Muscle of back (tissue), 11 donors: ENCODE results near the gene C1QTNF12. TPM values are rescaled to one million over a fixed set of nuclear protein-coding genes. Genes with fewer than 3 reads are reported as not detected.
"Not testable (repeated sequence)": the region's sequence is repeated elsewhere in the genome, so short reads cannot be mapped to it uniquely, and the experiment has no call there.

Experiments used
- DNase-seq, 3 donors: peaks; one replicate each; pipeline versions ENCODE4 v3.0.0 to v3.0.0-alpha.2; 2013
- polyA plus RNA-seq, 10 donors: library from polyadenylated mRNA; unstranded; fragments of 120-200 nt; gene quantifications; one replicate each; pipeline ENCODE4 v1.2.1, GENCODE V29; 2013; ENCODE audit not compliant: insufficient read length in 10 of 10

C1QTNF12 gene
- polyA plus RNA-seq, 10 donors: 1.0 to 6.7 (median 2.7) TPM

DNA sequence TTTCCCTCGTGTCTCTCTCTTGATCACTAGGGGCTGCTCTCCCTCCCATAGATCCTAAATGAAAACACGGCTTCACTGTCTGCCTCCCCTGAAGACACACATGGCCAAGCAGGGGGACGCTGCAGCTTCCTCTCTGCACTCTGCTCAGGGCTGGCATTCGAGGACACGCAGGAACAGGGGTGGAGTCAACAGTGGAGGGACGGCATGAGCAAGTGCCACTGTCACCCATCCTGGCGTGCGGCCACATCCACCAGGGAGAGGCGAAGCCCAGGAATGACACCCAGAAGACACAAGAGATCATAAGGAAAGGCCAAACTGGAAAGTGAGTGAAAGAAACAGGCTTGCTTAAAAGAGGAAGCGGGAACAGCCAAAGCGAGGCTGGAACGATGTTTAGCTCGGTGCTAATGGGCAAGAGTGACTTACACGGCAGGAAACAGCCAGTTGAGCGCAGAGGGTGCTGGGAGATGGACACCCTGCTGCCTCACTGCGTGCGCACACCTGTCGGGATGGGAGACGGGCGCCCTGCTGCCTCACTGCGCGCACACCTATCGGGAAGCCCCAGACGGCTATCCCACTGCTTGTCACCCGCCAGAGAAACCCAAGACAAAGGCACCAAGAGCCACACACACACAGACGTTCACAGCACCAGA lies 13.6 kb upstream of the C1QTNF12 start:
- DNase-seq: no peak

DNA sequence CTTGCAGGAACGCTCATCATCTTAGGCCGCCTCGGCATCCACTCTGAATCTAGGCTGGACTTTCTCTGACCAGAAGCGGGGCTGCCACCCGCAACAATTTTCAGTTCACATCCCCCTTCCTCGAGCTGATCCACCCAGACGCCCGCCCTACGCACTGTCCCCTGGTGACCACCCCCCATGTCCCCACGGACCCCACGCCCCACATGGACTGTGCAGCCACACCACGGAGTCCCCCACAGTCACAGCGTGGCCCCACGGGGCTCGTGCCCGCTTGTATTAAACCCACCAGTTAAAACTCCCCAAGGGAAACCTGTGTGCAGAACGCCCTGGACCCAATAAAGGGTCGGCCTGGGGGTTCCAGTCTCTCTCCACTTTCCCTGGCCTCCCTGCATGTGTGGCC lies 13.0 kb upstream of the C1QTNF12 start:
- no peak for DNase-seq

DNA sequence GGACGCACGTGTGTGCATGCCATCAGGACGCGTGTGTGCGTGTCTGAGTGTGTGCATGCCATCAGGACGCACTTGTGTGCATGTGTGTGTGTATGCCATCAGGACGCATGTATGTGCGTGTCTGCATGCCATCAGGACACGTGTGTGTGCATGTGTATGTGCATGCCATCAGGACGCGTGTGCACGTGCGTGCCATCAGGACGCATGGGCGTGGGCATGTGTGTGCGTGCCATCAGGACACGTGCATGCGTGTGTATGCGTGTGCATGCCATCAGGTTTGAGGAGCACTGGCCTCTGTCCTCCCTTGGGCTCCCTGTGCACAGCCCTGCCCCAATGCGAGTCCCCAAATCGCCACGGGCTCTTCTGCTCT lies 12.6 kb upstream of the C1QTNF12 start:
- no peak for DNase-seq

DNA sequence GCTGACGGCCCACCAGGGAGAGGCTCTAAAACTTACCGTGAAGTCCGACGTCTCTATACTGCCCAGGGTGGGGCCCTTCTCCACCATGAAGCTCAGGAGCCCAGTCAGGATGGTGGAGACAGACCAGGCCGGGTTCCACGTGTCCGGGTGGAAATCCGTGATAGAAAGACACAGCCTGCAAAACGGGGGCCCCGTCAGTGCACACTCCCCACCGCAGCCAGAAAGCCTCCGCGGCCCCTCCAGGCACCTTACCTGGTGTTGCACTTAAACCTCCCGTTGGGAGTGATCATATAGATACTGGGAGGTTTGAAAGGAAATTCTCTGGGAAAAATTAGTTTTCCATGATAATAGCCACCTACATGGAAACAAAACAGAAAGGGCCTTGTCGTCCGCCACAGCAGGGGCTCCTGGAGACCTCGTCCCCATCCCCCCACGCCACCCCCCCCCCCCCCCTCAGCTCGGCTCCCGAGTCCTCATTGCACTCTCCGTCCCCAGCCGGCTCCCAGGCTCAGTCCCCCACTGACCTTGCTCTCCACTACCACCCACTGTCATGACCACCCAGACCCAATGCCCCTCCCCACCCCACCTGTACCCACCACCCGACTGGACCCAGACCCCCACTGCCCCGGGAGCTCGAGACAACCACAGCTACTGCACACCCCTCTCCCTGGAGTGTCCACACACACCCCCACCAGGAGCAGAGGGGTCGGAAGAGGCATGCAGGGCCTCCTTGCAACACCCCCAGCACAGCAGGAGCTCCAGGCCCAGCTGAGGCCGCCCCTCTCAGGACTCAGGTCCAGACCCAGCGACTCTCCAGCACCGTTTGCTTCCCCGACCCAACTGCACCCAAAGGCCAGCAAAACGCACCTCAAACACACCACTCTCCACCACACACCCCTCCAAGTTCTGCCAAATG lies 10.7 kb upstream of the C1QTNF12 start:
- no peak for DNase-seq

DNA sequence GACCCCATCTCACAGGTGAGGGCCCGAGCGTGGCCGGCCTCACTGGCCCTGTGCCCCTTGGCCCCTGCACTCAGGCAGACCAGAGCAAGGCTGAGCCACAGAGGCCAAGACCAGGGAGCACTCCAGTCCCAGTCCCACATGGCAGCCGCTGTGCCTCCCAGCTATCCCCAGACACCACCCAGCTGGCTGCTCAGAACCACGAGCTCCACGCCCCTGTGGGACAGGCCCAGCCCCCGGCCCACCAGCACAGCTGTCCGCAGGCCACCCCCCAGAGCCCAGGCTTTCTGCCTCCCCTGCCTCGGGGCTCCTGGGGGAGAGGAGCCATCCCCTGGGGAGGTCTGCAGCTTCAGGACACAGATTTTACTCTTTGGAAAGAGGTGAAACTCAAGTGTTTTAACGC lies 9.1 kb upstream of the C1QTNF12 start:
- no peak for DNase-seq

DNA sequence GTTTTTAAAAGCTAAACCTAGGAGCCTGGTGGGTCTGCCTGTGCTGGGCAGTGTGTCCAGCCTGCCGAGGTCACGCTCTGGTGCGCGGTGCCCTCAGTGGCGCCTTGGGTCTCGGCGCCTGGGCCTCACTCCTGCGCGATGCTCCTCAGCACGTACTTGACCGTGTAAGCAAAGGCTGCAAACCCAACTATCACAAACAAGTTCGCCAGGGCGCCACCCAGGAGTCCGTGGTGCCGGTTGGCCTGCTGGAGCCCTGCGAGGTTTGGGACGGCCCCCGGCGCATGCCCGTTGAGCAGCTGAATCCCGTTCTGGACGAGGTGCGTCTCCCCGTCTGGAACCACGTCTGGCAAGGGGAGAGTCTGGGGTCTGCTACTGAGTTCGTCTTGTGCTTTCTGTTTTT lies 8.6 kb upstream of the C1QTNF12 start:
- no peak for DNase-seq

DNA sequence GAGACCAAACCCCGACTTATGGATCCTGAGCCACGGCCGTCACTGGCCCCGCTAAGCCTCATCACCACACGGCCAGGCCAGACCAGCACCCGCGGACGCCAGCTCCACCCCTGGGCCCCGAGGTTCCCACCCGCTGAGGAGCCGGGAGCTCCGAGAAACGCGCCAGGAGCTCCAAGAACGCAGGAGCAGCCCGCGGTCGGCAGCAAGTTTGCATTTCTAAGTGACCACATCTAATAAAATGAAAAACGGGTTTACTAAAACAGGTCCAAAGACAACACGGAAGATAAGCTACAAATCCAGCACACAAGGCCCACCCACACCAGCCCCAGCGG lies 8.1 kb upstream of the C1QTNF12 start:
- DNase-seq: no peak

DNA sequence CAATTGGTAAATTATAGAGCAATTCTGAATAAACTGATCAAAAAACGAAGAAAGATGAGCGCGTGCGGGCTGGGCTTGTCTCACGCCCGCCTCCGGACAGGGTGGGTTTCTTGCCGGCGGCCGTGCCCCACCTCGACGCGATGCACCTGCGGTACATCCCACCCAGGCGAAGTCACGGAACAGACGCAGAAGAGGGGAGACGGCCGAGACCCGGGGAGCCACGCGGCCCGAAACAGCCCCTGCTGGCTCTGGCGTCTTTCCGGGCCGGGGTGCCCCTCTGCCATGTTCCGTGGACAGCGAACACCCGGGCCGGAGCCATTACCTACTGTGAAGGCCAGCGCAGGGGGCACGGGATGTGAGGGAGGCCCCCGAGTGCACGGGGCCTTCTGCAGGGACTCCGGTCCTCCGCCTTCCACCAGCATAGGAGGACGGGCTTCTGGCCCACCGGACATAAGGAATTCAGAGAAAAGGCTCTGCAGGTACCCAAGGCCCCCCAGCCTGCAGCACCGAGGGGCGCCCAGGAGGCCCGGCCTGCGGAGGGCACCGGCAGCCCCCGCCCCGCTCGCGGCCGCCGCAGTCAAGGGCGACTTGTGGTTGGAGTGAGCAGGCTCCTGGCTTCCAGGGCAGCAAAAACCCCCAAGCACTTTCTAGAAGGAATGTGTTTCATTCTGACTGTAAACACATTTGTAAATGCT lies 7.6 kb upstream of the C1QTNF12 start:
- DNase-seq: no peak

DNA sequence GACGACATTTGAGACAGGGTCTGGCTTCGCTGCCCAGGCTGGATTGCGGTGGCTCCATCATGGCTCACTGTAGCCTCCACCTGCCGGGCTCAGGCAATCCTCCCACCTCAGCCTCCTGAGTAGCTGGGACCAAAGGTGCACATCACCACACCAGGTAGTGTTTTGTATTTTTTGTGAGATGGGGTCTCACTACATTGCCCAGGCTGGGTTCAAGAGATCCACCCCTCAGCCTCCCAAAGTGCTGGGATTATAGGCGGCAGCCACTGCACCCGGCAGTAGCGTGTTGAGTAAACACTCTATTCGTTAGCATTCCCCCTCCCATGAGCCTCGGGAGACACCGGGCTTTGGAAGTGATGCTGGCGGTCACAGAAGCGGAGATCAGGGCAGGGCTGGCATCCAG lies 6.8 kb upstream of the C1QTNF12 start:
- DNase-seq: no peak

DNA sequence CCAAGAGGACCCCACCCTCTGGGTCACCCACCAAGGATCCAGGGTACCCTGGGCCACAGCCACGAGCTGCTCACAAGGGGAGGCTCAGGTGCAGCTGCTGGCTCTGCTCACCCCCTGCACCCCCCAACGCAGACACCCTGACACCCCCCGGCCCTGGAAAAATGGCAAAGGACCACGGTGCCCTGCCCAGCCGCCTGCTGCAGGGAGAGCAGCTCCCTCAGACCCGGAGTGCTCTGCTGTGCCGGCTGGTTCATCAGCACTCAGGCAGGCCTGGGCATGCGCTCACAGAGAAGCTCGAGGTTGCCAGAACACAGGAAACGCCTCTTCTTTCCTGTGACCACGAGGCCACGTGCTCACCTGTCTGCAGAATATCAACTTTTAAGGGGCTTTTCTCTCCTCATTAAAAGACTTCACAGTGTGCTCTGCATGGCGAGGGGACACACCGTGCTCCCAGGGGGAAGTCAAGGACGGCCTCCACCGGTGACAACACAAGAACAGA lies 4.3 kb upstream of the C1QTNF12 start:
- DNase-seq: no peak

DNA sequence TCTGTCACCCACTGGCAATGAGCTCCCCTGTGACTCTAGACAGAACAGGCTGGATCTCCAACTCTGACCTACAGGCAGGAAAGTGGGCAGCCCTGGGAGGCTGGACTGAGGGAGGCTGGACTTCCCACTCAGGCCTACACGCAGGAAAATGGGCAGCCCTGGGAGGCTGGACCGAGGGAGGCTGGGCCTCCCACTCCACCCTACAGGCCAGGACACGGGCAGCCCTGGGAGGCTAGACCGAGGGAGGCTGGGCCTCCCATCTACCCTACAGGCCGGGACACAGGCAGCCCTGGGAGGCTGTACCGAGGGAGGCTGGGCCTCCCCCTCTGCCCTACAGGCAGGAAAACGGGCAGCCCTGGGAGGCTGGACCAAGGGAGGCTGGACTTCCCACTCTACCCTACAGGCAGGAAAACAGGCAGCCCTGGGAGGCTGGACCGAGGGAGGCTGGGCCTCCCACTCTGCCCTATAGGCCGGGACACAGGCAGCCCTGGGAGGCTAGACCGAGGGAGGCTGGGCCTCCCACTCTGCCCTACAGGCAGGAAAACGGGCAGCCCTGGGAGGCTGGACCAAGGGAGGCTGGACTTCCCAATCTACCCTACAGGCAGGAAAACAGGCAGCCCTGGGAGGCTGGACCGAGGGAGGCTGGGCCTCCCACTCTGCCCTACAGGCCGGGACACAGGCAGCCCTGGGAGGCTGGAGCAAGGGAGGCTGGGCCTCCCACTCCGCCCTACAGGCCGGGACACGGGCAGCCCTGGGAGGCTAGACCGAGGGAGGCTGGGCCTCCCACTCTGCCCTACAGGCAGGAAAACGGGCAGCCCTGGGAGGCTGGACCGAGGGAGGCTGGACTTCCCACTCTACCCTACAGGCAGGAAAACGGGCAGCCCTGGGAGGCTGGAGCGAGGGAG lies 1.7 kb upstream of the C1QTNF12 start:
- not testable (repeated sequence) for DNase-seq

DNA sequence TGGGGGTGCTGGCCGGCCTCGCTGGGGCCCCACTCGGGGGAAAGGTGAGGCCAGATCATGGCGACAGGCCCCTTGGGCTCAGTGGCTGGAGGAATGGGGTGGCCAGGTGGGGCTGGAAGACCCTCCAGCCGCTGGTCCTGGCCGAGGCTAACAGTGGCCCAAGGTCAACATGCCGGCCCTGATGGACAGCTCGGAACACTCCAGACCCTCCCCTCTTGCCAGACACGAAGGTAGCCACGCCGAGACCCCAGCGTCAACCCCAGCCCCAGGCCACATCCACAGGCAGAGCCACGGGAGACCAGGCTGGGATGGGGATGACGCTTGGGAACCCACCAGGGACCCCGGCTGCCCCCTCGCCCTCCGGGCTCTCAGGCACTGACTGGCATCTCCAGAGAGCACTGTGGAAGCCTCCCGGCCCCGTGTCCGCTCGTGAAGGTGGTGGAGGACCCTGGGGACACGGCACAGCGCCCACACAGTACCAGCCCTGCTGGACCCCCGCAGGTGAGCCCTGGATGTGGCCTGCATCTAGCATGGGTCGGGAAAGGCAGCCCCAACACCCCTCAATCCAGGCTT lies 905 bp upstream of the C1QTNF12 start:
- no peak for DNase-seq

DNA sequence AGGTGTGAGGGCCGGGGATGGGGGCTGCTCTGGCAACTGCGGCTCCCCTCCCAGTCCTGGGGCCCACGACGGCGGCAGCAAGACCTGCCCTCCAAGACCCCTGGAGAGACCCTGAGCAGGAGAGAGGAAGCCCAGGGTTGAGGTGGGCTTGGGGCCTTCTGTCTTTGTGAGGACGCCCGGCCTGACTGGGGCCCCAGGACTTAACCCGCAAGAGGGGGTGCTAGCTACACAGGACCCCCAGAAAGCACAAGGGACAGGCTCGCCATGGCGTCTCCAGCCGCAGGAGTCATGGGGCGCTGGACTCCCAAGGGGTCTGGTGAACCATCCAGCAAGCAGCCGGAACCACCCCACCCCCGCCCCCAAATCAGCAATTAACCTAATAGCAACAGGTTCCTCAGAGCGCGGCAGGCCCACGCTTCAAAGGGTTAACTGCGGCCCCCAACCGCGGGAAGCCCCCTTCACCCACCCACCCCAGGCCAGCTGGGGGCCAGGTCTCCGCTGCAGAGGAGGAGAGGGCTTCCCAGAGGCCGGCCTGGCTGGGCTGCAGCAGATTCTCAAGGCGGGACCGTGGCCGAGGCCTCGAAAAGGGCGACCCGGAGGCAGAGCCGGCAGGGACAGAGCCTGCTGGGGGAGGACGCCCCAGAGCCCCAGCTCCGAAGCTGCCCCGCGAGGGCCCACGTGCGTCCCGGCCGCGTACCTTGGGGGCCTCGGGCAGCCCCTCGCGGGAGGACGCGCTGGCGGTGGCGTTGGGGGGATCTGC lies 525 bp downstream of the C1QTNF12 start:
- DNase-seq: no peak

DNA sequence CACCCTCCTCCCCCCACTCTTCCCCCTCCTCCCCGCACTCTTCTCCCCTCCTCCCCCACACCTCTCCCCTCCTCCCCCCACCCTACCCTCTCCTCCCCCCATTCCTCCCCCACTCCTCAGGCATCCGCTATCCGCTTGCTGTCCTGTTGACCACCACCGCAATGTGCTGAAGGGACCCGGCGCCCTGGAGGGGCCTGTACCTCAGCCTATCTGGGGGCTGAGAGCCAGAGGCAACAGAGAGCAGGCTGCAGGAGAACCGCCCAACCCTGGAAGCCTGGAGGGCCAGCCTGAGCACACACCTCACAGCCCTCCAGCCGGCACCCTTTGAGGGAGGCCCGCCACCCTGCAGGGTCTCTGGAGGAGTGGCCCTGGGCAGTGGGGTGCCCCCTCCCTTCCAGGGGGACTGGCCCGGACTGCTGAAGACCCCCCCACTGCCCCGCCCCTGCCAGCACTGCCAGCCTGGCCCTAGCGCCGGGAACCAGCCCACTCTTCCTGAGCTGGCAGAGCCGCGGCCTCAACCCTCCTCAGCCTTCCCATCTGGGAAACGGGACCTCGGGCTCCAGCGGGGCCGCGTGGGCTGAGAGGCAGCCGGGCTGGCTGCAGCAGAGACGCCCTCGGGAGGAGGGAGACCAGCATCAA lies 1.2 kb downstream of the C1QTNF12 start:
- no peak for DNase-seq

DNA sequence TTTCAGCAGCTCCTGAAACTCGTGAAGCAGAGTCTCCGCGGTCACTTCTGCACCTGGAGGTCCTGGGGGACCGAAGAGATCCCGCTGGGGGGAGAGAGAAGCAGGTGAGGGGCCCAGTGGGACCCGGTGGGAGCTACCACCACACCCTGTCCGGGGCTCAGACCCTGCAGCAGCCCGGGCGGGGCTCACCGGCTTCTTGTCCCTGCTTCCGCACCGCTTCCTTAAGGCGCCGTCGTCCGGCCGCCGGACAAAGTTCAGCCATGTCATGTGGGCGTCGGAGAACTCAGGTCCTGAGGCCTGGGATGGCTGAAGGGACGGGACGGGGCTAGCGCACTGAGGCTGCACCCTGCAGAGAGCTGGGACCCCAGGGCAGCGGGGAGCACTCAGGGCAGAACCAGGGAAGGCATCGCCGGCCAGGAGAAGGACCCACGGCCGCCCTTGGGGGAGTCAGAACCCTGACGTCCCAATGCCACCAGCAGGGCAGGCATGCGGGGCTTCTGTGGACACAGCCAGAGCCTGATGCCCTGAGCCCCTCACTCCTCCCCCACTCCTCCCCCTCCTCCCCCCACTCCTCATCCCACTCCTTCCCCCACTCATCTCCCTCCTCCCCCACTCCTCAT lies 2.2 kb downstream of the C1QTNF12 start:
- DNase-seq: no peak

DNA sequence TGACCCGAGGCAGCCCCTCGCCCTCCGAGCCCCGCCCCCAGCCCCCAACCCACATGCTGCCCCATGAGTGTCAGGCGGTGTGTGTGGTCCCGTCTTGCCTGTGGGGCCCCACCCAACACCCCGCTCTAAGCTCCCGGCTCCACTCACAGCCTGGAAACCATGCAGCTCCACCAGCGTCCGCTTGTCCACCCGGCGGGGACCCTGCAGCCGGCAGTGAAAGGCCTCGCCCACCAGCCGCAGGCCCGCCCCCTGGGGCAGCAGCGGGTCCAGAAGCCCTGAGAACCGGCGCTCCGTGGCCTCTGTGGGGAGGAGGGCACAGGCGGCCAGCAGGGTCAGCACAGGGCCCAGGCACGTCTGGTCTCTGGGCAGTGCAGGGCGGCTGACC lies 2.7 kb downstream of the C1QTNF12 start:
- no peak for DNase-seq

DNA sequence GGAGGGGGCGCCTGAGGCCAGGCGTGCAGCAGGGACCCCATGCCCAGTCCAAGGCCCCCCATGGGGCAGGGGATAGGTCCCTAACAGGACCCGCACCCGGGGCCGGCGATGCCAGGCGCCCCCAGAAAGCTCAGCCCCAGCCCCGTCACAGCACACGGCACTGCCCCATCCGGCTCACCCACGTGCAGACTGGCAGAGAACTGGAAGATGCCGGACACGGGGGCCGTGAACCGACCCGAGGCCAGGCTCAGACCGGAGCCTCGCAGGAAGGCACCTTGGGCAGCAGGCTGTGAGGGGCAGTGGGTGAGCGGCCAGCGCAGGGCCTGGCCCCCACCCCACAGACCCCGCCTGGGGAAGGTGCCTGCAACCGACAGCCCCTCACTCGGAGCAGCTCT lies 3.3 kb downstream of the C1QTNF12 start:
- no peak for DNase-seq

DNA sequence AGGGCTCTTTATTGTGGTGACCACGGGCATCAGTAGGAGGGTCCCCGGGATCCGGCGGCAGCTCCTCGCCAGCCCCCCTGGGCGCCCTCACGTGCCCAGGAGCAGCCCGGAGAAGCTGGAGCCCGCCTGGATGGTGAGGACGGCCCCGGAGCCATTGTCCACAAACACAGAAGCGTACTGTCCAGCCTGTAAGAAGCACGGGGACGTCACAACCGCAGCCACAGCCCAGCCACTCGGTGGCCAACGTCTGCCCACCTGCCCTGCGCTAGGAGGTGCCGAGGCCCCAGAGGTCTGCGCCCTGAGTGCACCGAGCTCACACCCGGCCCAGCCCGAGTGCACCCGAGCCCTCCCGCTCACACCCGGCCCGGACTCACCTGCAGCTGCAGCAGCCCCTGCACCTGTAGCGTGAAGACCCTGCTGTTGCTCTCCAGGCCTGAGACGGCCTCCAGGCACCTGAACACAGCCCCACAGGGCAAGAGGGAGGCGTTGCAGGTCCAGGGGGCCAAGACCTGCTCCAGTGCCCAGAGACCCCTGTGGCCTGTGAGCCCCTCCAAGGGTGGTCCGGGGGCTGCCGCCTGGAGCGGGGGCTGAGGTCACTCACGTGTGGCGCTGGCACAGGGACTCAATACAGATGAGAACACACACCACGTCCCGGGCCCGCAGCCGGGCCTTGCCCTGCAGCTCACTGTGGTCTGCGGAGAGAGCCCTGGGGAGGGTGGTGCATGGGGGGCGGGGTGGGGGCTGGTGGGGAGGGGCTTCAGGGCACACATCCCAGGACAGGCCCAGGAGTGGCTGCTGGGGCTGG lies 3.9 kb downstream of the C1QTNF12 start:
- no peak for DNase-seq
